Naive thymus-derived CD4-positive, alpha-beta T cell (primary cell): ENCODE measurements around the gene OR14C36. TPM values are rescaled to one million over a fixed set of nuclear protein-coding genes. Genes with fewer than 3 reads are reported as not detected.

ENCODE experiments used
- ATAC-seq: fragments of 150-1000 bp; cut with Tn5 transposase; 2 replicates; pipeline ENCODE4 v1.10.0; 2021; ENCODE audit warnings: mild to moderate bottlenecking, moderate library complexity
- CTCF ChIA-PET: fragments of 350-600 bp; sonication (Branson Sonifier 250); formaldehyde crosslinking; loops from one replicate; lab custom pipeline; 2021; ENCODE audit warnings: antibody characterized with exemption; lab: Charles Lee
- POLR2A ChIA-PET: fragments of 350-600 bp; sonication (Branson Sonifier 250); formaldehyde crosslinking; loops from one replicate; lab custom pipeline; 2021; ENCODE audit warnings: antibody characterized with exemption, inconsistent platforms; lab: Charles Lee
- DNase-seq, 9 donors: peaks; one replicate each; pipeline versions ENCODE4 v3.0.0 to v3.0.0-alpha.2; 2020 to 2022; ENCODE audit warnings: mixed read lengths in 1 of 9
- H3K27ac ChIP-seq: one replicate; pipeline ENCODE4 v1.7.0; 2013; ENCODE audit warnings: mild to moderate bottlenecking, low read depth, low read length, moderate library complexity
- H3K27me3 ChIP-seq, 2 donors: one replicate each; pipeline ENCODE4 v1.7.0; 2013; ENCODE audit warnings: low read length in 2 of 2, mild to moderate bottlenecking in 2 of 2, moderate library complexity in 2 of 2; ENCODE audit not compliant: control insufficient read depth in 2 of 2, insufficient read depth in 2 of 2
- H3K36me3 ChIP-seq, 3 experiments: 1 replicate in 2 of 3; 2 replicates in 1 of 3; pipeline ENCODE4 v1.7.0; 2013; ENCODE audit warnings: low read length in 3 of 3, mild to moderate bottlenecking in 3 of 3, moderate library complexity in 1 of 3; ENCODE audit not compliant: insufficient read depth in 3 of 3, control insufficient read depth in 2 of 3
- H3K4me1 ChIP-seq, 2 donors: one replicate each; pipeline ENCODE4 v1.7.0; 2013; ENCODE audit warnings: low read length in 2 of 2, mild to moderate bottlenecking in 2 of 2, moderate library complexity in 1 of 2; ENCODE audit not compliant: control insufficient read depth in 2 of 2, insufficient read depth in 2 of 2
- H3K4me3 ChIP-seq: 2 replicates; pipeline ENCODE4 v1.7.0; 2013; ENCODE audit warnings: mild to moderate bottlenecking, low read length
- H3K9me3 ChIP-seq, 3 experiments: 1 replicate in 2 of 3; 2 replicates in 1 of 3; pipeline ENCODE4 v1.7.0; 2013; ENCODE audit warnings: low read length in 3 of 3; ENCODE audit not compliant: control insufficient read depth in 2 of 3
- H3K27ac Mint-ChIP-seq, 9 donors: one replicate each; pipeline ENCODE4 v1.8.0; 2020 to 2022; ENCODE audit warnings: mixed read lengths in 9 of 9, mild to moderate bottlenecking in 8 of 9, moderate library complexity in 5 of 9, inconsistent platforms in 2 of 9
- H3K27me3 Mint-ChIP-seq, 5 donors: one replicate each; pipeline ENCODE4 v1.8.0; 2021 to 2022; ENCODE audit warnings: mixed read lengths in 5 of 5, mild to moderate bottlenecking in 1 of 5
- H3K36me3 Mint-ChIP-seq, 5 donors: one replicate each; pipeline ENCODE4 v1.8.0; 2020 to 2022; ENCODE audit warnings: mixed read lengths in 5 of 5, mild to moderate bottlenecking in 3 of 5, inconsistent platforms in 1 of 5
- H3K4me1 Mint-ChIP-seq, 7 donors: one replicate each; pipeline ENCODE4 v1.8.0; 2020 to 2022; ENCODE audit warnings: mixed read lengths in 7 of 7, mild to moderate bottlenecking in 3 of 7, inconsistent platforms in 1 of 7
- H3K4me3 Mint-ChIP-seq, 10 donors: one replicate each; pipeline ENCODE4 v1.8.0; 2020 to 2022; ENCODE audit warnings: mild to moderate bottlenecking in 10 of 10, mixed read lengths in 10 of 10, moderate library complexity in 6 of 10, inconsistent platforms in 2 of 10
- H3K9me3 Mint-ChIP-seq, 11 donors: one replicate each; pipeline ENCODE4 v1.8.0; 2020 to 2022; ENCODE audit warnings: mixed read lengths in 11 of 11, mild to moderate bottlenecking in 4 of 11, inconsistent platforms in 1 of 11, moderate library complexity in 1 of 11
- intact Hi-C, 2 donors: fragments of 100-400 bp; cut with micrococcal nuclease; formaldehyde crosslinking; loops; one replicate each; pipeline ENCODE4 v1.15.1; 2023
- polyA plus RNA-seq, 2 donors: library from polyadenylated mRNA; unstranded; fragments of 300-500 nt; fragmentation: Illumina TruSeq; gene quantifications; one replicate each; pipeline ENCODE4 v1.2.3, GENCODE V29; 2021
- total RNA-seq, 6 experiments: library from RNA in 5 of 6; stranded (reverse) in 5 of 6; gene quantifications; 1 replicate in 5 of 6; 2 replicates in 1 of 6; pipeline ENCODE4 v1.2.3 and lab custom pipeline; 2021 to 2026

OR14C36 gene
- total and polyA plus RNA-seq, 7 experiments from 2014 or later: not detected

DNA sequence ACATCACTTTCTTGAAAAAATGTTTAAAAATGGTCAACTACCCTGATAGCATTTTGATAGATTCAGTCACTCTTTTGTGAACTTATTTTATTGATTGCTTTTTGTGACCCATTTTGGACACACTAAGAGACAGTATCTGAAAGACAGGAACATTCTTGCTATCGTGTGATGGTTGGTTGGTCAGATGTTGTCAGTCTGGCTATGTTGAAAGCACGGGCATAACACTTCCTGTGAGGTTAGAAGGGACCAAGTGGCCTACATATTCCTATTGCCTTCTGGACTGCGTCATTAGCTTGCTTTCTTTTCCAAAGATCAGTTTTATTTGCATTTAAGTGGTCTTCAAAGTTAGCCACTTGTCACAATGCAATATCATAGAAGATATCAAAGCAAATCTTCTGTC lies 28.3 kb downstream of the OR14C36 start:
- CTCF ChIA-PET: no interaction called here

DNA sequence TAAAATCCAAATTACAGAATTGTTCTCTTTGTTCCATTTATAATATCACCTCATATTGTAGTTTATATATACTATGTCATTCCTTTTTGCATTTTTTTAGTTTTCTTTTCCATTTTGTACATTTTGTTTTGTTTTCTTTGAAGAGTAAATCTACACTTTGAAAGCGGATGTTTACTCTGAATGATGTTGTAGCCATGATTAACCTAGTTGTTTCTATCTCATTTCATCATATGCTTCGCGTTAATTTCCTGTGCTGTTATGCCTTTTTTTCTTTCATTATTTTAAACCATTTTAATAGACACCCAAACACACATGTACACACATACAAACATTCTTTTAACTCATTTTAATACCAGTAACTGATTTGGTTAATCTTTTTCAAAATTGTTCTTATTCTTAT lies 32.3 kb downstream of the OR14C36 start:
- no peaks in the 10 kb centered on the region for H3K9me3 Mint-ChIP-seq
- intact Hi-C loops: no loop called here
- H3K36me3 Mint-ChIP-seq: no peaks in the 10 kb centered on the region
- Histone ChIP-seq H3K4me3 (no peak overlapping the region), H3K9me3 (no peaks in the 10 kb centered on the region), H3K36me3 (no peaks in the 10 kb centered on the region), H3K27me3 (no peaks in the 10 kb centered on the region), H3K4me1 (no peaks in the 10 kb centered on the region), H3K27ac (no peak overlapping the region)
- no peak overlapping the region for H3K4me3 Mint-ChIP-seq
- POLR2A ChIA-PET: no interaction called here
- CTCF ChIA-PET: no interaction called here
- no peaks in the 10 kb centered on the region for H3K4me1 Mint-ChIP-seq
- ATAC-seq: no peak
- H3K27ac Mint-ChIP-seq: no peak overlapping the region
- H3K27me3 Mint-ChIP-seq: peaks cover 0 to 11% (median 4%) of the 10 kb centered on the region in 5 donors
- DNase-seq: no peak

More for the DNA sequence above, 28.3 kb downstream of the OR14C36 start:
- H3K4me1 Mint-ChIP-seq: peaks cover 0 to 11% (median 9%) of the 10 kb centered on the region in 7 donors
- H3K9me3 ChIP-seq: no peaks in the 10 kb centered on the region
- no peaks in the 10 kb centered on the region for H3K36me3 Mint-ChIP-seq
- DNase-seq (no peak), ATAC-seq (no peak)
- peaks cover 0 to 8% of the 10 kb centered on the region in 2 donors for H3K4me1 ChIP-seq
- H3K27ac ChIP-seq: no peak overlapping the region
- H3K36me3 ChIP-seq: no peaks in the 10 kb centered on the region
- peaks cover 0 to 1% (median 0%) of the 10 kb centered on the region in 11 donors for H3K9me3 Mint-ChIP-seq
- intact Hi-C loops: no loop called here
- H3K27me3 ChIP-seq: no peaks in the 10 kb centered on the region
- H3K4me3 Mint-ChIP-seq: no peak overlapping the region
- no peak overlapping the region for H3K27ac Mint-ChIP-seq
- POLR2A ChIA-PET: no interaction called here
- H3K4me3 ChIP-seq: no peak overlapping the region
- H3K27me3 Mint-ChIP-seq: peaks cover 0 to 3% (median 0%) of the 10 kb centered on the region in 5 donors

DNA sequence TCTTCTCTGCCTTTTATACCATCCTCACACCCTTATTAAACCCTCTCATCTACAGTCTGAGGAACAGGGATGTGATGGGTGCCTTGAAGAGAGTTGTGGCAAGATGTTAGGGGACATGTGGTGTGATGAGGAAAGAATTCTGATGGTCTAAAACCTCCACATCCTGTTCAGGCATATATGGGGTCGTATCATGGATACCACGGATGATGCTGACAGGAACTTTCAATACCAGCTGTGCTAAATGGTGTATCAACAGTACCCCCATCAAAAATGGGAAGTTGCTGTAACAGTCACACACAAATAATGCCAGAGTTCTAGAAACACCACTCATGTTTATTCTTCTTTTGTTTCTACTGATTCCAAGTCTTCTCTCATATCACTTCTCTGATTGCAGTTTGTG lies 39.9 kb downstream of the OR14C36 start:
- Mint-ChIP-seq H3K4me1 (no peaks in the 10 kb centered on the region), H3K4me3 (no peak overlapping the region), H3K36me3 (no peaks in the 10 kb centered on the region), H3K27ac (no peak overlapping the region), H3K27me3 (peaks cover 0 to 28% (median 6%) of the 10 kb centered on the region in 5 donors), H3K9me3 (peaks cover 0 to 5% (median 0%) of the 10 kb centered on the region in 11 donors)
- Histone ChIP-seq H3K27me3 (no peaks in the 10 kb centered on the region), H3K27ac (no peak overlapping the region), H3K9me3 (no peaks in the 10 kb centered on the region), H3K36me3 (no peaks in the 10 kb centered on the region), H3K4me3 (no peak overlapping the region), H3K4me1 (no peaks in the 10 kb centered on the region)
- intact Hi-C loops: no loop called here
- ChIA-PET POLR2A (no interaction called here), CTCF (no interaction called here)
- DNase-seq: no peak
- no peak for ATAC-seq

DNA sequence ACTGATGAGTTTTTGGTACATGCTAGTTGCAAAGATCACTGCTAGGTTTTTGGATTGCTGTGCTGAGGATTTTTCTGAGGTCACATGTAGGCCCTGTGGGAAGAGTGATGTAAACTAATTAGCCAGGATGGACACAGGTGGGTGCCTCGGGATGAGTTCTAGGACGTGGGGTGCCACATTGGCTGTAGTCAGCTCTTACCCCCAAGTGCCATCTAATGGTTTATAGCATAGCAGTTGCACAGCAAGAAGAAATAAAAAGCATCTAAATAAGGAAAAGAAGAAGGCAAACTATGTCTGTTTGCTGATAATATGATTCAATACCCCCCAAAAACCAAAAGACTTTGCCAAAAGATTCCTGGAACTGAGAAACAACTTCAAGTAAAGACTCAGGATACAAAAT lies 44.5 kb downstream of the OR14C36 start:
- H3K4me1 Mint-ChIP-seq: no peaks in the 10 kb centered on the region
- no peak overlapping the region for H3K27ac Mint-ChIP-seq
- no peak for DNase-seq
- ChIA-PET POLR2A (no interaction called here), CTCF (no interaction called here)
- Histone ChIP-seq H3K36me3 (no peaks in the 10 kb centered on the region), H3K4me1 (no peaks in the 10 kb centered on the region), H3K9me3 (no peaks in the 10 kb centered on the region), H3K27me3 (no peaks in the 10 kb centered on the region), H3K27ac (no peak overlapping the region), H3K4me3 (no peak overlapping the region)
- H3K36me3 Mint-ChIP-seq: peaks cover 0 to 4% (median 0%) of the 10 kb centered on the region in 5 donors
- H3K9me3 Mint-ChIP-seq: peaks cover 0 to 15% (median 2%) of the 10 kb centered on the region in 11 donors
- H3K4me3 Mint-ChIP-seq: no peak overlapping the region
- intact Hi-C loops: no loop called here
- H3K27me3 Mint-ChIP-seq: peaks cover 0 to 26% (median 18%) of the 10 kb centered on the region in 5 donors
- ATAC-seq: no peak

Other genes starting within 250 kb of the OR14C36 start
- not detected for gene OR2M5, start 203.6 kb upstream of the OR14C36 start, total RNA-seq
- not detected for gene OR2M5, start 203.6 kb upstream of the OR14C36 start, polyA plus RNA-seq
- gene OR2M2, start 174.0 kb upstream of the OR14C36 start, total RNA-seq: not detected
- gene OR2M2, start 174.0 kb upstream of the OR14C36 start, polyA plus RNA-seq: not detected
- gene OR2M3, start 151.5 kb upstream of the OR14C36 start, total RNA-seq: under 1 TPM in 1 of 5 experiments, not detected in 4; 0.03 TPM
- gene OR2M3, start 151.5 kb upstream of the OR14C36 start, polyA plus RNA-seq: not detected
- gene OR2M4, start 117.4 kb upstream of the OR14C36 start, total RNA-seq: not detected
- not detected for gene OR2M4, start 117.4 kb upstream of the OR14C36 start, polyA plus RNA-seq
- not detected for gene OR2T33, start 70.8 kb upstream of the OR14C36 start, total RNA-seq
- not detected for gene OR2T33, start 70.8 kb upstream of the OR14C36 start, polyA plus RNA-seq
- not detected for gene OR2T12, start 45.4 kb upstream of the OR14C36 start, total RNA-seq
- gene OR2T12, start 45.4 kb upstream of the OR14C36 start, polyA plus RNA-seq: not detected
- gene OR2M7, start 24.2 kb upstream of the OR14C36 start, total RNA-seq: not detected
- gene OR2M7, start 24.2 kb upstream of the OR14C36 start, polyA plus RNA-seq: not detected
- not detected for gene OR2T4, start 12.9 kb downstream of the OR14C36 start, total RNA-seq
- not detected for gene OR2T4, start 12.9 kb downstream of the OR14C36 start, polyA plus RNA-seq
- not detected for gene OR2T6, start 27.0 kb downstream of the OR14C36 start, total RNA-seq
- not detected for gene OR2T6, start 27.0 kb downstream of the OR14C36 start, polyA plus RNA-seq
- not detected for gene OR2T1, start 54.3 kb downstream of the OR14C36 start, total RNA-seq
- gene OR2T1, start 54.3 kb downstream of the OR14C36 start, polyA plus RNA-seq: not detected
- not detected for gene OR2T2, start 96.9 kb downstream of the OR14C36 start, total RNA-seq
- under 1 TPM in 1 of 2 donors, not detected in 1; 0.44 TPM for gene OR2T2, start 96.9 kb downstream of the OR14C36 start, polyA plus RNA-seq
- gene OR2T3, start 124.6 kb downstream of the OR14C36 start, total RNA-seq: not detected
- not detected for gene OR2T3, start 124.6 kb downstream of the OR14C36 start, polyA plus RNA-seq
- gene OR2T5, start 139.8 kb downstream of the OR14C36 start, total RNA-seq: not detected
- not detected for gene OR2T5, start 139.8 kb downstream of the OR14C36 start, polyA plus RNA-seq
- not detected for gene OR2G6, start 159.3 kb downstream of the OR14C36 start, total RNA-seq
- not detected for gene OR2G6, start 159.3 kb downstream of the OR14C36 start, polyA plus RNA-seq
- gene OR2T29, start 214.0 kb downstream of the OR14C36 start, total RNA-seq: not detected
- not detected for gene OR2T29, start 214.0 kb downstream of the OR14C36 start, polyA plus RNA-seq
- gene OR2T34, start 226.0 kb downstream of the OR14C36 start, total RNA-seq: not detected
- under 1 TPM in 1 of 2 donors, not detected in 1; 0.47 TPM for gene OR2T34, start 226.0 kb downstream of the OR14C36 start, polyA plus RNA-seq
- gene OR2T10, start 248.9 kb downstream of the OR14C36 start, total RNA-seq: not detected
- not detected for gene OR2T10, start 248.9 kb downstream of the OR14C36 start, polyA plus RNA-seq